HepG2 (cell line): ENCODE results near the gene EXOC6B. TPM values are rescaled to one million over a fixed set of nuclear protein-coding genes. Genes with fewer than 3 reads are reported as not detected.
A peak's percentile ranks its signal among the peaks of the same experiment; 100 is the strongest.

Experiments used
- ARID2 ChIP-seq: sonication (generic); formaldehyde crosslinking; IDR thresholded peaks from 2 replicates; pipeline ENCODE4 v1.8.1; 2022; ENCODE audit warnings: mild to moderate bottlenecking, missing genetic modification reagents, borderline replicate concordance
- GMEB1 ChIP-seq: sonication (generic); formaldehyde crosslinking; IDR thresholded peaks from 2 replicates; pipeline ENCODE4 v1.5.1; 2020; ENCODE audit warnings: missing genetic modification reagents, mild to moderate bottlenecking, borderline replicate concordance
- IKZF4 ChIP-seq: sonication (generic); formaldehyde crosslinking; IDR thresholded peaks from 2 replicates; pipeline ENCODE4 v1.5.1; 2020; ENCODE audit warnings: borderline replicate concordance, mild to moderate bottlenecking, low read depth, missing genetic modification reagents; ENCODE audit errors: not compliant biosample characterization
- IRX3 ChIP-seq: sonication (generic); formaldehyde crosslinking; IDR thresholded peaks from 2 replicates; pipeline ENCODE4 v1.8.1; 2023; ENCODE audit warnings: mild to moderate bottlenecking, low read depth, missing genetic modification reagents, borderline replicate concordance
- KDM4B ChIP-seq: sonication (generic); formaldehyde crosslinking; IDR thresholded peaks from 2 replicates; pipeline ENCODE4 v1.4.0; 2020; ENCODE audit warnings: missing genetic modification reagents
- MTA3 ChIP-seq: sonication (generic); formaldehyde crosslinking; IDR thresholded peaks from 2 replicates; pipeline ENCODE4 v1.4.0; 2020; ENCODE audit warnings: missing genetic modification reagents
- NCOR1 ChIP-seq: fragments of 200-600 bp; sonication (generic); IDR thresholded peaks from 2 replicates; pipeline ENCODE4 v1.7.0; 2017; ENCODE audit warnings: antibody characterized with exemption, low read length, borderline replicate concordance
- PAX8 ChIP-seq: sonication (generic); formaldehyde crosslinking; IDR thresholded peaks from 2 replicates; pipeline ENCODE4 v1.8.0; 2022; ENCODE audit warnings: mild to moderate bottlenecking, missing genetic modification reagents, borderline replicate concordance
- ZFP41 ChIP-seq: sonication (generic); formaldehyde crosslinking; IDR thresholded peaks from 2 replicates; pipeline ENCODE4 v1.4.0; 2020; ENCODE audit warnings: mild to moderate bottlenecking, missing genetic modification reagents, borderline replicate concordance
- ZNF274 ChIP-seq: sonication (generic); formaldehyde crosslinking; IDR thresholded peaks from 2 replicates; pipeline ENCODE4 v1.5.1; 2020; ENCODE audit warnings: mild to moderate bottlenecking, missing genetic modification reagents
- ZNF674 ChIP-seq: sonication (generic); formaldehyde crosslinking; IDR thresholded peaks from 2 replicates; pipeline ENCODE4 v1.5.0; 2020; ENCODE audit warnings: low read depth, mild to moderate bottlenecking, missing genetic modification reagents
- ZNF713 ChIP-seq: sonication (generic); formaldehyde crosslinking; IDR thresholded peaks from 2 replicates; pipeline ENCODE4 v1.4.0; 2020; ENCODE audit warnings: mild to moderate bottlenecking, missing genetic modification reagents
- ZNF746 ChIP-seq: sonication (generic); formaldehyde crosslinking; IDR thresholded peaks from 2 replicates; pipeline ENCODE4 v1.8.0; 2022; ENCODE audit warnings: mild to moderate bottlenecking, missing genetic modification reagents
- polyA plus RNA-seq, 8 experiments: library from polyadenylated mRNA; depleted of rRNA in 3 of 8; stranded (reverse) in 7 of 8; unstranded in 1 of 8; fragments of >200 nt; fragmentation: Illumina TruSeq in 4 of 8; extraction: Trizol in 4 of 8; gene quantifications; 2 replicates each; pipeline versions ENCODE4 v1.2.1 to v1.2.3, GENCODE V29; 2011 to 2016; ENCODE audit warnings: low read depth in 4 of 8, missing spikeins in 1 of 8, mixed read lengths in 1 of 8; ENCODE audit not compliant: insufficient read depth in 1 of 8
- total RNA-seq, 5 experiments: library from RNA; depleted of rRNA; stranded (reverse); fragments of >200 nt; fragmentation: Illumina TruSeq; extraction: Trizol; gene quantifications; 2 replicates each; pipeline ENCODE4 v1.2.3, GENCODE V29; 2016; ENCODE audit warnings: low read depth in 1 of 5
- TF ChIP-seq, protein P1 (sequence below): sonication (generic); formaldehyde crosslinking; IDR thresholded peaks from 2 replicates; pipeline ENCODE4 v1.4.0; 2020; ENCODE audit warnings: low read depth, missing genetic modification reagents
- TF ChIP-seq, protein P2 (sequence below): sonication (generic); formaldehyde crosslinking; IDR thresholded peaks from 2 replicates; pipeline ENCODE4 v1.5.0; 2020; ENCODE audit warnings: mild to moderate bottlenecking, low read depth, missing genetic modification reagents, borderline replicate concordance
- TF ChIP-seq, protein P3 (sequence below): sonication (generic); formaldehyde crosslinking; IDR thresholded peaks from 2 replicates; pipeline ENCODE4 v1.5.1; 2020; ENCODE audit warnings: mild to moderate bottlenecking, missing genetic modification reagents, borderline replicate concordance

Gene EXOC6B
- total and polyA plus RNA-seq, 2 of the 13 experiments (the other 11 are each of a cell fraction or from before 2014, with no cell fraction given), result 9.1 to 15.9 TPM

- TF ChIP-seq, protein P1, sequence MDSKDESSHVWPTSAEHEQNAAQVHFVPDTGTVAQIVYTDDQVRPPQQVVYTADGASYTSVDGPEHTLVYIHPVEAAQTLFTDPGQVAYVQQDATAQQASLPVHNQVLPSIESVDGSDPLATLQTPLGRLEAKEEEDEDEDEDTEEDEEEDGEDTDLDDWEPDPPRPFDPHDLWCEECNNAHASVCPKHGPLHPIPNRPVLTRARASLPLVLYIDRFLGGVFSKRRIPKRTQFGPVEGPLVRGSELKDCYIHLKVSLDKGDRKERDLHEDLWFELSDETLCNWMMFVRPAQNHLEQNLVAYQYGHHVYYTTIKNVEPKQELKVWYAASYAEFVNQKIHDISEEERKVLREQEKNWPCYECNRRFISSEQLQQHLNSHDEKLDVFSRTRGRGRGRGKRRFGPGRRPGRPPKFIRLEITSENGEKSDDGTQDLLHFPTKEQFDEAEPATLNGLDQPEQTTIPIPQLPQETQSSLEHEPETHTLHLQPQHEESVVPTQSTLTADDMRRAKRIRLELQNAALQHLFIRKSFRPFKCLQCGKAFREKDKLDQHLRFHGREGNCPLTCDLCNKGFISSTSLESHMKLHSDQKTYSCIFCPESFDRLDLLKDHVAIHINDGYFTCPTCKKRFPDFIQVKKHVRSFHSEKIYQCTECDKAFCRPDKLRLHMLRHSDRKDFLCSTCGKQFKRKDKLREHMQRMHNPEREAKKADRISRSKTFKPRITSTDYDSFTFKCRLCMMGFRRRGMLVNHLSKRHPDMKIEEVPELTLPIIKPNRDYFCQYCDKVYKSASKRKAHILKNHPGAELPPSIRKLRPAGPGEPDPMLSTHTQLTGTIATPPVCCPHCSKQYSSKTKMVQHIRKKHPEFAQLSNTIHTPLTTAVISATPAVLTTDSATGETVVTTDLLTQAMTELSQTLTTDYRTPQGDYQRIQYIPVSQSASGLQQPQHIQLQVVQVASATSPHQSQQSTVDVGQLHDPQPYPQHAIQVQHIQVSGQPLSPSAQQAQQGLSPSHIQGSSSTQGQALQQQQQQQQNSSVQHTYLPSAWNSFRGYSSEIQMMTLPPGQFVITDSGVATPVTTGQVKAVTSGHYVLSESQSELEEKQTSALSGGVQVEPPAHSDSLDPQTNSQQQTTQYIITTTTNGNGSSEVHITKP (CRISPR knock-in tag), result peak; percentile 68; the same call in 1 of the 2 replicates
- TF ChIP-seq ARID2 (CRISPR knock-in tag) (no peak), ZNF674 (CRISPR knock-in tag) (no peak), NCOR1 (no peak; the same call in 1 of the 2 replicates), PAX8 (CRISPR knock-in tag) (peak; percentile 84; the same call in 1 of the 2 replicates), ZFP41 (CRISPR knock-in tag) (no peak), ZNF274 (CRISPR knock-in tag) (peak; percentile 88; the same call in 1 of the 2 replicates), KDM4B (peak; percentile 76; the same call in 1 of the 2 replicates), IKZF4 (CRISPR knock-in tag) (peak; percentile 39), ZNF746 (CRISPR knock-in tag) (peak; percentile 80), GMEB1 (CRISPR knock-in tag) (peak; percentile 100), MTA3 (CRISPR knock-in tag) (no peak), IRX3 (peak; percentile 28; the same call in 1 of the 2 replicates), ZNF713 (CRISPR knock-in tag) (no peak; the same call in 1 of the 2 replicates)
- TF ChIP-seq, protein P2, sequence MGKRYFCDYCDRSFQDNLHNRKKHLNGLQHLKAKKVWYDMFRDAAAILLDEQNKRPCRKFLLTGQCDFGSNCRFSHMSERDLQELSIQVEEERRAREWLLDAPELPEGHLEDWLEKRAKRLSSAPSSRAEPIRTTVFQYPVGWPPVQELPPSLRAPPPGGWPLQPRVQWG (CRISPR knock-in tag), result no peak
- TF ChIP-seq, protein P3, sequence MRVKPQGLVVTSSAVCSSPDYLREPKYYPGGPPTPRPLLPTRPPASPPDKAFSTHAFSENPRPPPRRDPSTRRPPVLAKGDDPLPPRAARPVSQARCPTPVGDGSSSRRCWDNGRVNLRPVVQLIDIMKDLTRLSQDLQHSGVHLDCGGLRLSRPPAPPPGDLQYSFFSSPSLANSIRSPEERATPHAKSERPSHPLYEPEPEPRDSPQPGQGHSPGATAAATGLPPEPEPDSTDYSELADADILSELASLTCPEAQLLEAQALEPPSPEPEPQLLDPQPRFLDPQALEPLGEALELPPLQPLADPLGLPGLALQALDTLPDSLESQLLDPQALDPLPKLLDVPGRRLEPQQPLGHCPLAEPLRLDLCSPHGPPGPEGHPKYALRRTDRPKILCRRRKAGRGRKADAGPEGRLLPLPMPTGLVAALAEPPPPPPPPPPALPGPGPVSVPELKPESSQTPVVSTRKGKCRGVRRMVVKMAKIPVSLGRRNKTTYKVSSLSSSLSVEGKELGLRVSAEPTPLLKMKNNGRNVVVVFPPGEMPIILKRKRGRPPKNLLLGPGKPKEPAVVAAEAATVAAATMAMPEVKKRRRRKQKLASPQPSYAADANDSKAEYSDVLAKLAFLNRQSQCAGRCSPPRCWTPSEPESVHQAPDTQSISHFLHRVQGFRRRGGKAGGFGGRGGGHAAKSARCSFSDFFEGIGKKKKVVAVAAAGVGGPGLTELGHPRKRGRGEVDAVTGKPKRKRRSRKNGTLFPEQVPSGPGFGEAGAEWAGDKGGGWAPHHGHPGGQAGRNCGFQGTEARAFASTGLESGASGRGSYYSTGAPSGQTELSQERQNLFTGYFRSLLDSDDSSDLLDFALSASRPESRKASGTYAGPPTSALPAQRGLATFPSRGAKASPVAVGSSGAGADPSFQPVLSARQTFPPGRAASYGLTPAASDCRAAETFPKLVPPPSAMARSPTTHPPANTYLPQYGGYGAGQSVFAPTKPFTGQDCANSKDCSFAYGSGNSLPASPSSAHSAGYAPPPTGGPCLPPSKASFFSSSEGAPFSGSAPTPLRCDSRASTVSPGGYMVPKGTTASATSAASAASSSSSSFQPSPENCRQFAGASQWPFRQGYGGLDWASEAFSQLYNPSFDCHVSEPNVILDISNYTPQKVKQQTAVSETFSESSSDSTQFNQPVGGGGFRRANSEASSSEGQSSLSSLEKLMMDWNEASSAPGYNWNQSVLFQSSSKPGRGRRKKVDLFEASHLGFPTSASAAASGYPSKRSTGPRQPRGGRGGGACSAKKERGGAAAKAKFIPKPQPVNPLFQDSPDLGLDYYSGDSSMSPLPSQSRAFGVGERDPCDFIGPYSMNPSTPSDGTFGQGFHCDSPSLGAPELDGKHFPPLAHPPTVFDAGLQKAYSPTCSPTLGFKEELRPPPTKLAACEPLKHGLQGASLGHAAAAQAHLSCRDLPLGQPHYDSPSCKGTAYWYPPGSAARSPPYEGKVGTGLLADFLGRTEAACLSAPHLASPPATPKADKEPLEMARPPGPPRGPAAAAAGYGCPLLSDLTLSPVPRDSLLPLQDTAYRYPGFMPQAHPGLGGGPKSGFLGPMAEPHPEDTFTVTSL, result no peak
Measured at GRCh38 chr2:72825257-72826155, at the start of gene EXOC6B (continued).
